GM12878 (cell line): ENCODE data around the gene YIPF5. TPM values are rescaled to one million over a fixed set of nuclear protein-coding genes. Genes with fewer than 3 reads are reported as not detected.

Source experiments
- ATAC-seq: fragments of 200-7000 bp; cut with Tn5 transposase; 3 replicates; pipeline ENCODE4 v1.9.1; 2020; ENCODE audit warnings: mild to moderate bottlenecking, moderate library complexity
- BruUV-seq: library from RNA; stranded (reverse); fragments of 400-500 nt; replicated peaks from 2 replicates; lab custom pipeline; 2021; lab: Mats Ljungman, UMichigan
- CTCF ChIA-PET: fragments of 300-600 bp; sonication (Branson Sonifier 250); formaldehyde crosslinking; extraction: SDS; loops from one replicate; lab custom pipeline; 2021; ENCODE audit warnings: inconsistent platforms; lab: Yijun Ruan, JAX
- POLR2A ChIA-PET: fragments of 350-600 bp; formaldehyde crosslinking; extraction: SDS; loops from one replicate; lab custom pipeline; 2021; ENCODE audit warnings: inconsistent platforms; lab: Charles Lee
- RAD21 ChIA-PET: fragments of 300-600 bp; sonication (Branson Sonifier 250); formaldehyde crosslinking; loops from one replicate; lab custom pipeline; 2023; ENCODE audit warnings: antibody characterized with exemption; ENCODE audit not compliant: unreplicated experiment; lab: Charles Lee
- SMC1A ChIA-PET: fragments of 300-600 bp; sonication (Branson Sonifier 250); formaldehyde crosslinking; loops from one replicate; lab custom pipeline; 2023; ENCODE audit not compliant: unreplicated experiment, uncharacterized antibody; lab: Charles Lee
- DNase-seq: peaks from one replicate; pipeline ENCODE4 v3.0.0-alpha.2; 2011; ENCODE audit warnings: low read depth, low spot score
- FAIRE-seq: peaks from 3 replicates; lab custom pipeline; 2011; peaks lifted over from hg19 to GRCh38; lab: Jason Lieb, UNC
- H2AFZ ChIP-seq: 2 replicates; pipeline ENCODE4 v1.6.0; 2011; ENCODE audit warnings: low read depth, low read length, control low read depth; ENCODE audit not compliant: control insufficient read depth
- H3K27ac ChIP-seq: 2 replicates; pipeline ENCODE4 v1.5.1; 2011; ENCODE audit warnings: control low read depth; ENCODE audit not compliant: control insufficient read depth, insufficient read depth
- H3K27me3 ChIP-seq, 2 experiments: replicated peaks in 1 of 2; 2 replicates each; pipeline versions ENCODE4 v1.6.0 to v1.6.1; 2011; ENCODE audit warnings: low read length in 1 of 2; ENCODE audit not compliant: control insufficient read depth in 2 of 2, insufficient read depth in 2 of 2
- H3K36me3 ChIP-seq, 2 experiments: 2 replicates each; pipeline ENCODE4 v1.5.1; 2011; ENCODE audit warnings: low read length in 1 of 2; ENCODE audit not compliant: control insufficient read depth in 2 of 2, insufficient read depth in 2 of 2
- H3K4me1 ChIP-seq: 2 replicates; pipeline ENCODE4 v1.6.1; 2011; ENCODE audit warnings: mild to moderate bottlenecking, low read length, moderate library complexity, mixed read lengths; ENCODE audit not compliant: control insufficient read depth, insufficient read depth
- H3K4me2 ChIP-seq: 2 replicates; pipeline ENCODE4 v1.6.0; 2011; ENCODE audit warnings: control low read depth; ENCODE audit not compliant: control insufficient read depth, insufficient read depth
- H3K4me3 ChIP-seq: fragments of 200-600 bp; sonication (generic); 2 replicates; pipeline ENCODE4 v1.5.1; 2016
- H3K79me2 ChIP-seq: 2 replicates; pipeline ENCODE4 v1.6.0; 2011; ENCODE audit warnings: low read length; ENCODE audit not compliant: control insufficient read depth, insufficient read depth
- H3K9ac ChIP-seq: 2 replicates; pipeline ENCODE4 v1.8.0; 2011; ENCODE audit warnings: low read length, control low read depth, mixed read lengths; ENCODE audit not compliant: control insufficient read depth, insufficient read depth
- H3K9me3 ChIP-seq: replicated peaks from 3 replicates; pipeline ENCODE4 v1.5.1; 2011; ENCODE audit warnings: mild to moderate bottlenecking, low read length; ENCODE audit not compliant: control insufficient read depth, insufficient read depth
- H4K20me1 ChIP-seq: 2 replicates; pipeline ENCODE4 v1.6.0; 2011; ENCODE audit not compliant: control insufficient read depth, insufficient read depth
- BHLHE40 ChIP-seq, 2 experiments: fragments of 450-650 bp in 1 of 2; IDR thresholded peaks; 2 replicates each; pipeline ENCODE4 v1.6.1; 2011 to 2017; ENCODE audit warnings: low read depth in 2 of 2, borderline replicate concordance in 1 of 2, improper control_type of control experiment in 1 of 2, low read length in 1 of 2, mild to moderate bottlenecking in 1 of 2
- CHD1 ChIP-seq: IDR thresholded peaks from 2 replicates; pipeline ENCODE4 v1.6.1; 2012; ENCODE audit warnings: low read depth, low read length, improper control_type of control experiment
- CREB1 ChIP-seq: IDR thresholded peaks from 2 replicates; pipeline ENCODE4 v1.6.1; 2012; ENCODE audit warnings: low read depth, mild to moderate bottlenecking, inconsistent platforms
- HCFC1 ChIP-seq: fragments of 150-350 bp; IDR thresholded peaks from 2 replicates; pipeline ENCODE4 v1.6.1; 2014; ENCODE audit warnings: low read length
- IKZF2 ChIP-seq, 2 experiments: fragments of 450-650 bp; IDR thresholded peaks; 2 replicates each; pipeline ENCODE4 v1.6.1; 2017; ENCODE audit warnings: mild to moderate bottlenecking in 2 of 2, moderate library complexity in 2 of 2
- KAT2A ChIP-seq: conservative IDR thresholded peaks from 2 replicates; pipeline ENCODE4 v1.6.1; 2011; ENCODE audit warnings: low read depth, low read length; ENCODE audit not compliant: control insufficient read depth
- NFYA ChIP-seq: IDR thresholded peaks from 2 replicates; pipeline ENCODE4 v1.6.1; 2011; ENCODE audit warnings: low read depth, mild to moderate bottlenecking, low read length, improper control_type of control experiment, borderline replicate concordance
- RELA ChIP-seq: fragments of 450-650 bp; IDR thresholded peaks from 2 replicates; pipeline ENCODE4 v1.8.0; 2014; ENCODE audit warnings: borderline replicate concordance; ENCODE audit not compliant: partially characterized antibody
- SMAD5 ChIP-seq: IDR thresholded peaks from 2 replicates; pipeline ENCODE4 v1.6.1; 2016; ENCODE audit warnings: antibody characterized with exemption, low read depth
- ZNF24 ChIP-seq: fragments of 450-650 bp; IDR thresholded peaks from 2 replicates; pipeline ENCODE4 v1.6.1; 2017; ENCODE audit warnings: antibody characterized with exemption, mild to moderate bottlenecking
- ZSCAN29 ChIP-seq: fragments of 450-650 bp; IDR thresholded peaks from 2 replicates; pipeline ENCODE4 v1.6.1; 2017; ENCODE audit warnings: mild to moderate bottlenecking, moderate library complexity
- WGBS: methylation state at CpG from one replicate; pipeline ENCODE4 v1.1.6; 2016; ENCODE audit warnings: low lambda C conversion rate; ENCODE audit not compliant: insufficient replicate concordance, insufficient coverage; ENCODE audit errors: missing lambda C conversion rate; 5-methylcytosine and 5-hydroxymethylcytosine counted together
- in situ Hi-C: fragments of 300-500 bp; cut with MboI; formaldehyde crosslinking; loops from 9 replicates; pipeline ENCODE4 v1.14.3; 2018; ENCODE audit warnings: mixed read lengths
- intact Hi-C: fragments of 100-400 bp; cut with micrococcal nuclease; formaldehyde crosslinking; loops from one replicate; pipeline ENCODE4 v1.14.2; 2022; ENCODE audit not compliant: unreplicated experiment
- polyA plus RNA-seq, 11 experiments: library from polyadenylated mRNA; depleted of rRNA in 4 of 11; unstranded in 6 of 11; stranded (reverse) in 5 of 11; fragments of >200 nt; fragmentation: Nextera tagmentation in 4 of 11; fragmentation: Illumina TruSeq in 1 of 11; extraction: Ambion mirVana in 4 of 11; extraction: Trizol in 1 of 11; gene quantifications; 1 replicate in 1 of 11; 2 replicates in 10 of 11; pipeline versions ENCODE4 v1.2.1 to v1.2.3, GENCODE V29; 2011 to 2016; ENCODE audit warnings: inconsistent platforms in 2 of 11, missing spikeins in 2 of 11, low read depth in 1 of 11
- total RNA-seq, 4 experiments: library from RNA; depleted of rRNA in 3 of 4; stranded (reverse); fragments of >200 nt in 3 of 4; fragmentation: Illumina TruSeq in 1 of 4; extraction: Trizol in 1 of 4; gene quantifications; 2 replicates each; pipeline versions ENCODE4 v1.2.1 to v1.2.3, GENCODE V29; 2013 to 2021
- TF ChIP-seq, protein P1 (sequence below): IDR thresholded peaks from 2 replicates; pipeline ENCODE4 v1.6.1; 2011; ENCODE audit warnings: mild to moderate bottlenecking, low read depth, low read length, moderate library complexity; ENCODE audit not compliant: insufficient replicate concordance

The YIPF5 gene
- total and polyA plus RNA-seq, 10 of the 15 experiments (the other 5 are each of a cell fraction or from before 2014, with no cell fraction given): 19.5 to 50.4 (median 34.3) TPM

GRCh38 chr5:144126707-144127106 is 43.8 kb downstream of the YIPF5 start:
- H3K27me3 ChIP-seq: peaks cover 0 to 2% of the 10 kb centered on the region in 2 experiments; a peak in 3 of 4 replicates
- RAD21 ChIA-PET: interaction anchor here (0.6 kb wide), 1 partner anchor 175 kb away, joined by 3 read pairs; no protein-coding TSS in a partner anchor
- no peak overlapping the region for H3K27ac ChIP-seq
- H3K9me3 ChIP-seq: no peaks in the 10 kb centered on the region
- SMC1A ChIA-PET: no interaction called here
- DNase-seq (no peak), FAIRE-seq (no peak)
- no peak overlapping the region for H3K4me3 ChIP-seq
- WGBS: 14% methylated on average over 4 of the region's 4 CpGs
- BruUV-seq: no TSS peak
- POLR2A ChIA-PET: no interaction called here
- no peak for TF ChIP-seq SMAD5
- no peak for TF ChIP-seq CREB1
- TF ChIP-seq, protein P1, sequence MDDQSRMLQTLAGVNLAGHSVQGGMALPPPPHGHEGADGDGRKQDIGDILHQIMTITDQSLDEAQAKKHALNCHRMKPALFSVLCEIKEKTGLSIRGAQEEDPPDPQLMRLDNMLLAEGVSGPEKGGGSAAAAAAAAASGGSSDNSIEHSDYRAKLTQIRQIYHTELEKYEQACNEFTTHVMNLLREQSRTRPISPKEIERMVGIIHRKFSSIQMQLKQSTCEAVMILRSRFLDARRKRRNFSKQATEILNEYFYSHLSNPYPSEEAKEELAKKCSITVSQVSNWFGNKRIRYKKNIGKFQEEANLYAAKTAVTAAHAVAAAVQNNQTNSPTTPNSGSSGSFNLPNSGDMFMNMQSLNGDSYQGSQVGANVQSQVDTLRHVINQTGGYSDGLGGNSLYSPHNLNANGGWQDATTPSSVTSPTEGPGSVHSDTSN: no peak
- no peak for TF ChIP-seq HCFC1
- TF ChIP-seq NFYA: no peak
- no peak for TF ChIP-seq BHLHE40 (IDR thresholded peaks at IDR 0.05; ENCODE audit: borderline replicate concordance in 1 of 2, low read depth in 2 of 2, low read length in 1 of 2)
- no peak for TF ChIP-seq IKZF2 (IDR thresholded peaks at IDR 0.05)
- no peak for TF ChIP-seq RELA
- TF ChIP-seq ZSCAN29: no peak
- TF ChIP-seq CHD1: no peak
- no peak for TF ChIP-seq KAT2A
- TF ChIP-seq ZNF24: no peak
- TF ChIP-seq, all 136 proteins: peak for 0
- Histone ChIP-seq H3K9ac (no peak overlapping the region), H2AFZ (no peak overlapping the region), H3K79me2 (no peaks in the 10 kb centered on the region), H4K20me1 (no peaks in the 10 kb centered on the region), H3K4me2 (no peak overlapping the region), H3K4me1 (no peaks in the 10 kb centered on the region), H3K36me3 (no peaks in the 10 kb centered on the region)
- intact Hi-C loops (no loop called here), in situ Hi-C loops (no loop called here)
- CTCF ChIA-PET: interaction anchor here (1.5 kb wide), 1 partner anchor 15 kb away, joined by 5 read pairs; no protein-coding TSS in a partner anchor
- no peak for ATAC-seq
